OCI-LY1 (cell line): Measurements from ENCODE around the gene SMCO3.

Experiments
- EZH2 ChIP-seq: fragments of 200-600 bp; sonication (generic), shearing (Covaris generic); IDR thresholded peaks from 2 replicates; pipeline ENCODE4 v1.8.0; 2017; ENCODE audit warnings: borderline replicate concordance, mixed run types, mild to moderate bottlenecking, antibody characterized with exemption, low read length, moderate library complexity, mixed read lengths
- TF ChIP-seq, protein P1 (sequence below): fragments of 200-600 bp; sonication (generic), shearing (Covaris generic); IDR thresholded peaks from 2 replicates; pipeline ENCODE4 v1.5.1; 2017; ENCODE audit warnings: mild to moderate bottlenecking, antibody characterized with exemption, low read length, moderate library complexity, mixed read lengths

DNA sequence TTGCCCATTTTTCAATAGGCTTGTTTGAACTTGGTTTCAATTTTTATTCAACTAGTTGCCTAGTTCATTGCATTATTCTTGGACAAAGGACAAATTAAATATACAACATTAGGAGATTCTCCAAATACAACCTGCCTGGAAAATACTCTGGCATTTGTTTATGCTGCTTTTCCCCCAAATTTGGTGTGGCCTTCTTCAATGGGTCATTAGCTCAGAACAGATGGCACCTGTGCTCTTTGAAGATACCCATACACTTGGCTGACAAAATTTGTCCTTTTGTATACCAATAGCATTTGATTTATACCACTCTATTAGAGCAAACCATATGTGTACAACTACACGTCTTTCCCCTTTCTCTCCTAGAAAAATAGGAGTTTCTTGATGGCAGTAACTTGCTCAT, 46.4 kb downstream of the SMCO3 start:
- TF ChIP-seq, protein P1, sequence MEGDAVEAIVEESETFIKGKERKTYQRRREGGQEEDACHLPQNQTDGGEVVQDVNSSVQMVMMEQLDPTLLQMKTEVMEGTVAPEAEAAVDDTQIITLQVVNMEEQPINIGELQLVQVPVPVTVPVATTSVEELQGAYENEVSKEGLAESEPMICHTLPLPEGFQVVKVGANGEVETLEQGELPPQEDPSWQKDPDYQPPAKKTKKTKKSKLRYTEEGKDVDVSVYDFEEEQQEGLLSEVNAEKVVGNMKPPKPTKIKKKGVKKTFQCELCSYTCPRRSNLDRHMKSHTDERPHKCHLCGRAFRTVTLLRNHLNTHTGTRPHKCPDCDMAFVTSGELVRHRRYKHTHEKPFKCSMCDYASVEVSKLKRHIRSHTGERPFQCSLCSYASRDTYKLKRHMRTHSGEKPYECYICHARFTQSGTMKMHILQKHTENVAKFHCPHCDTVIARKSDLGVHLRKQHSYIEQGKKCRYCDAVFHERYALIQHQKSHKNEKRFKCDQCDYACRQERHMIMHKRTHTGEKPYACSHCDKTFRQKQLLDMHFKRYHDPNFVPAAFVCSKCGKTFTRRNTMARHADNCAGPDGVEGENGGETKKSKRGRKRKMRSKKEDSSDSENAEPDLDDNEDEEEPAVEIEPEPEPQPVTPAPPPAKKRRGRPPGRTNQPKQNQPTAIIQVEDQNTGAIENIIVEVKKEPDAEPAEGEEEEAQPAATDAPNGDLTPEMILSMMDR: no peak
- no peak for TF ChIP-seq EZH2
